Mononuclear cell (primary cell): ENCODE data around the gene RCOR3. TPM values are rescaled to one million over a fixed set of nuclear protein-coding genes. Genes with fewer than 3 reads are reported as not detected.

Experiments used
- H3K27me3 ChIP-seq: 2 replicates; pipeline ENCODE4 v1.6.0; 2011; ENCODE audit warnings: low read length, control low read depth; ENCODE audit not compliant: insufficient read depth
- H3K4me1 ChIP-seq: 2 replicates; pipeline ENCODE4 v1.5.1; 2011; ENCODE audit warnings: mild to moderate bottlenecking, low read length, control low read depth; ENCODE audit not compliant: insufficient read depth
- H3K4me3 ChIP-seq: 2 replicates; pipeline ENCODE4 v1.5.1; 2011; ENCODE audit warnings: mild to moderate bottlenecking, low read length, moderate library complexity
- H3K9me3 ChIP-seq: 2 replicates; pipeline ENCODE4 v1.5.1; 2011; ENCODE audit warnings: low read depth, mild to moderate bottlenecking, control low read depth, low read length
- total RNA-seq: library from RNA; depleted of rRNA; stranded (reverse); fragments of >200 nt; gene quantifications from one replicate; pipeline ENCODE4 v1.2.3, GENCODE V29; 2012

The RCOR3 gene
- total RNA-seq, 1 donor = 53.4 TPM

DNA sequence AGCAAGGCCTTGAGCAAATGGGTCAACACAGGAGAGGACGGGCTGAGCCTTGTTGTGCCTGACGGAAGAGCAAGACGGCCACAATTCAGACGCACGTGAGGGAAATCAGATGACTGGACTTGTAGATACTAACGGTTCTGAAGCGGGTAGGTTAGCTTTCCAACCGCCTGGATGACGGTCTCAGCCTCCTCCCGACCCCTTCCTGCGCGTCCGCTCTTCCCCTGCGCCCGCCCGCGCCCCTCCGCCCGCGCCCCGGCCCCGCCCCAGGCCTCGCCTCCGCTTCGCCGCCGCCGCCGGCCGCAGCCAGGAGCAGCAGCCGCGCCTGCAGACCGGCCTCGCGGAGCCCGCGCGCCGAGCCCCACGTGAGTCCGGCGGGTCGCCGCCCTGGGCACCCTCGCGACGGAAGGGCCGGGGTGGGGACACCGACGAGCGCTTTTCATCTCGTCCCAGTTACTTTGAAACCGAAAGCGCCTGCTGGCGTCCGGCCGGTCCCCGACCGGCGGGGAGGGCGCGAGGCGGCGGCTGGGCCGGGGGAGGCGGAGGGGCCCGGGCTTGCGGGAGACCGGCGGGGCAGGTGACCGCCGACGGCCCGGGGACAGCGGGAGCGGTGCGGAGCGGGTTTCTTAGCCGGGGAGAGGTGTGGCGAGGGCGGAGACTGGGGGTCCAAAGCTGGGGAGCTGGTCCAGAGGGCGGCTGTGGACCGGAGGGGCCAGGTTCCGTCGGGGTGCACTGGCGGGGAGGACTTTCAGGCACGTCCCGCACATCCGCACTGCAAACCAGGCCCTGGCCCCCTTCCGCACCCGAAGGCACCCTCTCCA lies 67.6 kb downstream of the RCOR3 start, which contains the start of gene TRAF5:
TRAF5 (plus strand) TSS at position 306 of the 818 bp plus-strand sequence. CDS start 26,407 bp downstream, outside the sequence.
- H3K9me3 ChIP-seq = no peaks in the 10 kb centered on the region
- no peaks in the 10 kb centered on the region for H3K27me3 ChIP-seq
- peak within 1 kb of the TSS; percentile 62 for H3K4me3 ChIP-seq
- H3K4me1 ChIP-seq = peaks cover 51% of the 10 kb centered on the region

DNA sequence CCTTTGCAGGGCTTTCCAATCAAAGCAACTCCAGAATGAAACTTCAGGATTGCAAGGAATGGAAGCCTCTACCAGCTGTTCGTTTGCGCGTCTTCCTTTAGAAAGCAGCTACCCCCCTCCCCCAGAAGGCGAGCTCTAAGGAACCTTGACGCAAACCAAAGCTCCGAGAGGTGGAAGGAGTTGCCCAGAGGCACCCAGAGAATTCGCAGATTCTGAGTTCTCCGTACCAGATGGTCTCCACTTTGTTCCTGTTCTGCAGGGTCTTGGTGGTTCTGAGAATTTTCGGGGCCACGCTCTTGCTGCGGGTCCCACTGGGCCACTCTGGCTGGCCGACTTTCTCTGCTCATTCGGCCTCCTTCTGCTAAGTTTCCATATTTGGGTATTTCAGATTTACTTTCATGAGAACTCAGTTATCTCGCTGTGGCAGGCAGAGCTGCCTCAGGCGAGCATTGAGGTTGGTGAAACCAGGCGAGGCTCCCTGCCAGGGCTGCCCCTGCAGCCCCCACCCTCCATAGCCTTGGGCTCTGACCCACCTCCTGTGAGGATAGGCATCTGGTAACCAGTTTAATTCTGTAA lies 68.3 kb downstream of the RCOR3 start:
- H3K9me3 ChIP-seq = no peaks in the 10 kb centered on the region
- peak overlapping the region; percentile 62 for H3K4me3 ChIP-seq
- H3K27me3 ChIP-seq = no peaks in the 10 kb centered on the region
- H3K4me1 ChIP-seq = peaks cover 58% of the 10 kb centered on the region

GRCh38 chr1:211328084-211328694 lies 69.0 kb downstream of the RCOR3 start:
- Histone ChIP-seq H3K4me1 (peaks cover 65% of the 10 kb centered on the region), H3K4me3 (no peak overlapping the region), H3K27me3 (no peaks in the 10 kb centered on the region), H3K9me3 (no peaks in the 10 kb centered on the region)

DNA sequence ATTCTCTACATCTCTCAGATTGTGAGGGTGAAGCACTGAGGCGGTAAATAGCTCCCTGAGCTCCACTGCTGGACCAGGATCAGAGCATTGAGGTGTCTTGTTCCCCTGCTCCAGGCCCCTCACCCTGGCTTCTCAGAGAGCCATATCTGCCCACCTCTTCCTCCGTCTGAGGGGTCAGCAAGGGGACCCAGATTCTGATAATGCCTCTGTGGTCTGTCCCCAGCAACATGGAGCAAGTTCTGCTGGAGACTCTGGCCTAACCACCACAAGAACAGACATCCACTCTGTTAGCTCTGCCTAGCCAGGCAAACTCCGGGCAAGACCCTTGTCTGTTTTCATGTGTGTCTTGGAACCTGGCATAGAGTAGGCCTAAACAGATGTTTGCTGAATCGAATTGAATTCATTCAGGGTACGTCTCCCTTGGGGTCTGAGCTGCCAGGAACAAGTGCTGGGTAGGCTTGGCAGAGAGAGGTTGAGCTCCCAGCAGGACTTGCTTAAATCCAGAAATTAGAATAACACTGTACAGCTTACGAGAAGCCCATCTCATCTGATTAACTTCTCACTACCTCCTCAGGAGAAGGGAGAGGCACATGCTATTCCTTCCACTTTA lies 69.8 kb downstream of the RCOR3 start:
- H3K27me3 ChIP-seq = no peaks in the 10 kb centered on the region
- no peak overlapping the region for H3K4me3 ChIP-seq
- H3K9me3 ChIP-seq = no peaks in the 10 kb centered on the region
- H3K4me1 ChIP-seq = peaks cover 73% of the 10 kb centered on the region

DNA sequence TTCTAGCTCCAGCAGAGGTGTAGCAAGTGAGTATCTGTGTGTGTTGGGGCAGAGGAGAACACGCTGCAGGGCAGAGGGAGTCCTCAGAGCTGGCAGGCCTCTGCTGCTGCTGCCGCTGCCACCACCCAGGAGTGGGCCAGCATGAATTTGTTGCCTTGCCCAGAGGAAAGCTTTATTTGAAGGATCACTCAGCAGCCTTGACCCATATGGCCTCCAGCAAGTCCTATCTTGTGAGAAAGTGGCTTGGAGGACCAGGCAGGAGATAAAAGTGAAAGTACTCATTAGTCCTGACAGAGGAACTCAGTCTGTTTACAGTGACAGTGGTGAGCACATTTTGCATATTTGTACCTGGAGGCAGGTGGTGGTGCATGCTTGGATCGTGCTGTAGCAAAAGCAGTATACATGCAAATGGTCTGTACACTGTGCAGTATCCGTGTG lies 70.6 kb downstream of the RCOR3 start:
- H3K9me3 ChIP-seq = no peaks in the 10 kb centered on the region
- no peaks in the 10 kb centered on the region for H3K27me3 ChIP-seq
- H3K4me3 ChIP-seq = no peak overlapping the region
- H3K4me1 ChIP-seq = peaks cover 80% of the 10 kb centered on the region

- Histone ChIP-seq H3K27me3 (no peaks in the 10 kb centered on the region), H3K4me1 (peaks cover 83% of the 10 kb centered on the region), H3K9me3 (no peaks in the 10 kb centered on the region), H3K4me3 (no peak overlapping the region)
Observed at GRCh38 chr1:211330282-211330936, 71.2 kb downstream of the RCOR3 start.

DNA sequence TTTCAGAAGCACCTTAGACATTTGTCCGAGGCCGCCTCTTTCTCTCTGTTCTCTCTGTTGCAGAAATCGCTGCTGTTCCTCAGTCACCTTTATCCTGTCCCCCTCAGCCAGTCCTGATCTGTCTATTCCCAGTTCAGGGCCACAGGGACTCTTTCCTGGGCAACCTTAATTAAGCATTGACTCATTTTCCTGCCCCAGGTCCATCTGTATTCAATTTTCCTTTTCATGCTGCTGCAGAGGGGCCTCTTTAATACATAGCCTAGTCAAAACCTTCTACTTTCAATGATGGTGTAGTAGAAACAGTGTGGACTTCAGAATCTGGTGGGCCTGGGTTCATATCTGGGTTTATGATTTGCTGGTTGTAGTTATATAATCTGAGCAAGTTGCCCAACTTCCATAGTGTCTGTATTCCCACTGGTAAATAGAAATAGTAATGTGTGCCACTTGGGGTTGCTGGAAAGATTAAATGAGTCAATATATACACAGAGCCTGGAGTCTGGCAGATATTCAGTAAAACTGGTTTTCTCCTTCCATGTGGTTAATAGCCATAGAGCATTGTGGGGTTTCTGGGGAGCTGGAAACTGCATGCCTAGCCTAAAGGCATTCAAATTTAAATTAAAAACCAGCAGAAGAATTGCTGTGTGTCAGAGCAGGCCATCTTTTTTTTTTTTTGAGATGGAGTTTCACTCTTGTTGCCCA lies 72.0 kb downstream of the RCOR3 start:
- peaks cover 83% of the 10 kb centered on the region for H3K4me1 ChIP-seq

GRCh38 chr1:211332036-211332616 lies 73.0 kb downstream of the RCOR3 start:
- Histone ChIP-seq H3K4me1 (peaks cover 89% of the 10 kb centered on the region), H3K4me3 (no peak overlapping the region), H3K27me3 (no peaks in the 10 kb centered on the region), H3K9me3 (no peaks in the 10 kb centered on the region)

More for the DNA sequence above, 72.0 kb downstream of the RCOR3 start:
- Histone ChIP-seq H3K27me3 (no peaks in the 10 kb centered on the region), H3K9me3 (no peaks in the 10 kb centered on the region), H3K4me3 (no peak overlapping the region)

DNA sequence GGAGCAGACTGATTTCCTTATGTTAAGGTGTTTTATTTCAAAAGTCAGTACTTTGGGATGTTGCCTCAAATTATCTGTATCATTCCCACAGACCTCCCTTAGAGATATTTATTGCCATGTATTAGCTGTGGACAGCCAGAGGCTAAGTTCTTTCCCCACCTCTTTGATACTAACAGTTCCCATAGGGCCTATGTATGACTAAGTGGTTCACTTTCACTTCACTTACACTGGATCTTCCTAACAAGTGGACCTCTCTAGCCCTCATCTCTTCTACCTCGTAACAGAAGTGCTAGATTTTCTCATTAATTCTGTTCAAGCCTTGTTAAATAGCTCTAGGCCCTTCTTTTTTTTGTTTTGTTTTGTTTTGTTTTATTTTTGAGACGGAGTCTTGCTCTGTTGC lies 73.7 kb downstream of the RCOR3 start:
- no peaks in the 10 kb centered on the region for H3K9me3 ChIP-seq
- H3K4me1 ChIP-seq = peaks cover 92% of the 10 kb centered on the region
- no peaks in the 10 kb centered on the region for H3K27me3 ChIP-seq
- no peak overlapping the region for H3K4me3 ChIP-seq

DNA sequence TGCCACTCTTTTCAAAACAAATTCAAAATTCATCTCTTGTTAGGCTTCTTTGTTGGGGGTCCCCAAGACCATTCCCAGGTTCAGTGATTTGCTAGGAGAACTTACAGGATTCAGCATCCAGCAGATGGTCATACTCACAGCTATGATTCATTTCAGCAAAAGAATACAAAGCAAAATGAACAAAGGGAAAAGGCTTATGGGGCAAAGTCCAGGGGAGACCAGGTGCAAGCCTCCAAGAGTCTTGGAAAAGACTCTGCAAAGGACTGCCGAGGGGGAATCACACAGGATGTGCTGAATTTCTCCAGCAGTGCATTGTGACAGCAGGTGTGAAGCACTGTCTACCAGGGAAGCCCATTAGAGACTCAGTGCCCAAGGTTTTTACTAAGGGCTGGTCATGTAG lies 74.7 kb downstream of the RCOR3 start:
- peaks cover 94% of the 10 kb centered on the region for H3K4me1 ChIP-seq
- no peak overlapping the region for H3K4me3 ChIP-seq
- no peaks in the 10 kb centered on the region for H3K27me3 ChIP-seq
- no peaks in the 10 kb centered on the region for H3K9me3 ChIP-seq

GRCh38 chr1:211334986-211335385 lies 75.8 kb downstream of the RCOR3 start:
- Histone ChIP-seq H3K4me1 (peaks cover 94% of the 10 kb centered on the region), H3K4me3 (no peak overlapping the region), H3K9me3 (no peaks in the 10 kb centered on the region), H3K27me3 (no peaks in the 10 kb centered on the region)

GRCh38 chr1:211335522-211336157 lies 76.5 kb downstream of the RCOR3 start:
- H3K4me1 ChIP-seq = peaks cover 94% of the 10 kb centered on the region
- H3K27me3 ChIP-seq = no peaks in the 10 kb centered on the region
- H3K9me3 ChIP-seq = no peaks in the 10 kb centered on the region
- H3K4me3 ChIP-seq = no peak overlapping the region

- H3K27me3 ChIP-seq = no peaks in the 10 kb centered on the region
Observed at GRCh38 chr1:211336161-211336560, 77.0 kb downstream of the RCOR3 start.

More at GRCh38 chr1:211336161-211336560, 77.0 kb downstream of the RCOR3 start:
- Histone ChIP-seq H3K4me1 (peaks cover 94% of the 10 kb centered on the region), H3K9me3 (no peaks in the 10 kb centered on the region), H3K4me3 (no peak overlapping the region)
